Fibroblast of gingiva (primary cell): ENCODE measurements around the gene OSBPL2.
A peak's percentile ranks its signal among the peaks of the same experiment; 100 is the strongest.

ENCODE experiments used
- DNase-seq: peaks from one replicate; pipeline ENCODE4 v3.0.0-alpha.2; 2011; ENCODE audit warnings: low read depth

The OSBPL2 gene

DNA sequence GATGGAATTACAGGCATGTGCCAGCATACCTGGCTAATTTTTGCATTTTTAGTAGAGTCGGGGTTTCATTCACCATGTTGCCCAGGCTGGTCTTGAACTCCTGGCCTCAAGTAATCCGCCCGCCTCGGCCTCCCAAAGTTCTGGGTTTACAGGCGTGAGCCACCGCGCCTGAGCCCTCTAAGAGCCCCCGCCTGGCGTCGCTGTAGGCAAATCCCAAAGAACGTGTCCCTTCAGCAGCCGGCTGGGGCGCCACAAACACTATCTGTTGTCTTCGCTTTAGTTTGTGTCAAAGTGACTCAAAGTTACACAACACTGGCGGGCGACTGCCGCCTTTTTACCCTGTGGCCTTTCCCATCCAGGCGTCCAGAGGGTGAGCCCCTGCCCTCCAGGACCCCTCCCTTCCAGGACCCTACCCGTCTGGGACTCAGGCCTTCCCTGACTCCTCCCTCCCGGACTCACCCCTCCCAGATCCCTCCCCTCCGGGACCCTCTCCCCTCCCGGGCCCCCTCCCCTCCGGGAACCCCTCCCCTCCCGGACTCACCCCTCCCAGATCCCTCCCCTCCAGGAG is 63.5 kb downstream of the OSBPL2 start:
- peak; percentile 93 for DNase-seq

DNA sequence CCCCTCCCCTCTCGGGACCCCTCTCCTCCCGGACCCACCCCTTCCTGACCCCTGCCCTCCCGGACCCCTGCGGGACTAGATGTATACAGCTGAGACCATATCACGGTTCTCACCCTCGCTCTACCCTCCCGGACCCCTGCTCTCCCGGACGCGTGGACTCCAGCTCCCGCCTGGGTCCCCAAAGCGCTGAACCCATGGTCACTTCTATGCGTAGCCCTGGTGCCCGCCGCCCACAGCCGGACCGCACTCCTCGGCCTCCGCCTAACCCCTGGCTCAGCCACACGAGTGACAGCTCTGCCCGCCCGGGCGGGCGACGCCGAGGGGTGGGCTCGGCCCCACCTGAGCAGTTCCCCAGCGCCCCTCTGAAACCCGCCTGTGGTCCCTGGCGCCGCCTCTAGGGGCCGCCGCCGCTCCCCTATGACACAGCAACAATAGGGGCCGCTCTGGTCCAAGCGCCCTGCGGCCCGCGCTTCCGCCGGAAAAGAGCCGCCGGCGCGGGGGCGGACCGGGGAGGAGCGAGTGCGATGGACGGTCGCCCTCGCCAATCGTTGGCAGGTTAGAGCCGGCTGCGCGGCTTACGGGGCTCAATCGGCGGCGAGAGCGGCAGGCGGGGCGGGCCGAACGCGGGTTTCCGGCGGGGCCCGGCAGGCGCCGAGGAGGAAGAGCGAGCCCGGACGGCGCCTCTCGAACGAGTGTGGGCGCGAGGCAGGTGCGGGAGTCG is 64.2 kb downstream of the OSBPL2 start, which contains the start of gene ADRM1:
ADRM1 (plus strand) TSS at position 657 of the 721 bp plus-strand sequence. CDS start 572 bp downstream, outside the sequence.
- DNase-seq: peak; percentile 96

DNA sequence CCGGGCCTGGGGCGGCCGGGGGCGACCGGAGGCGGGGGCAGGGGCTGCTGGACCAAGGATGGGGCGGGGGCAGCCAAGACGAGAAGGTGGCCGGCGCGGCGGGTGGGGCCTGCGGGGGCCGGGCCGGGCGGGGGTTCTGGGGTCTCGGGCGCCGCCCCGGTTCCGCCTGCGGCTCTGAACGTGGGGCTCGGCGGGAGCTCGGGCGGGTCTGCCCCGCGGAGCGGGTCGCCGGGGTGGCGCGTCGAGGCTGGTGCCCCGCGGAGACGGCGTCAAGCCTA is 64.7 kb downstream of the OSBPL2 start:
- DNase-seq: no peak

DNA sequence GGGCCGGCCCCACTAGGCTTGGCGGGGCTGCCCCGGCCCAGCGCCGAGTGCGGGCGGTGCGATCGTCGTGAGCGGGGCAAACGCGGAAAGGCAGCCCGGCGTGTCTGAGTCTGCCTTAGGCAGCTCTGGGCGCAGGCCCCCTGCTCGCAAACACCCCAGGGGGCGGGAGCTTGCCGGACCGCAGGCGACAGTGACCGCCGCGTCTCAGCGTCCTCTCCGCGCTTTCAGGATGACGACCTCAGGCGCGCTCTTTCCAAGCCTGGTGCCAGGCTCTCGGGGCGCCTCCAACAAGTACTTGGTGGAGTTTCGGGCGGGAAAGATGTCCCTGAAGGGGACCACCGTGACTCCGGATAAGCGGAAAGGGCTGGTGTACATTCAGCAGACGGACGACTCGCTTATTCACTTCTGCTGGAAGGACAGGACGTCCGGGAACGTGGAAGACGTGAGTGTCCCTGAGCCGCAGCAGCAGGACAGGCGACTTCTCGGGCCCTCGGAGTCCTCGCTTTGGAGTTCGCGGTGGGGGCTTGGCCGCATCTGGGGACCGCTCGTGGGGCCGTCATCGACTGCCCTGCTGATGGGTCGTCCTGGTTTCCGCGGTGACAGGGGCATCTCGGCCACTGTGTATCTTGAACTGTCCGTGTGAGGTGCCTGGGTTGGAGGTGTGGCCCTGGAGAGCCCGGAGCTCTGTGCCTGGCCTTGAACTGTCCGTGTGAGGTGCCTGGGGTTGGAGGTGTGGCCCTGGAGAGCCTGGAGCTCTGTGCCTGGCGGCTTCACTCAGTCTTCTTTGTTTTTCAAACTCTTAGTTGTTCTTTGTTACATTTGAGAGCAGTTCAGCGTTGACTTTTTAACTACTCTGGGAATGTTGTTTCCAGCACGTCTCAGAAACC is 65.3 kb downstream of the OSBPL2 start:
- DNase-seq: no peak

DNA sequence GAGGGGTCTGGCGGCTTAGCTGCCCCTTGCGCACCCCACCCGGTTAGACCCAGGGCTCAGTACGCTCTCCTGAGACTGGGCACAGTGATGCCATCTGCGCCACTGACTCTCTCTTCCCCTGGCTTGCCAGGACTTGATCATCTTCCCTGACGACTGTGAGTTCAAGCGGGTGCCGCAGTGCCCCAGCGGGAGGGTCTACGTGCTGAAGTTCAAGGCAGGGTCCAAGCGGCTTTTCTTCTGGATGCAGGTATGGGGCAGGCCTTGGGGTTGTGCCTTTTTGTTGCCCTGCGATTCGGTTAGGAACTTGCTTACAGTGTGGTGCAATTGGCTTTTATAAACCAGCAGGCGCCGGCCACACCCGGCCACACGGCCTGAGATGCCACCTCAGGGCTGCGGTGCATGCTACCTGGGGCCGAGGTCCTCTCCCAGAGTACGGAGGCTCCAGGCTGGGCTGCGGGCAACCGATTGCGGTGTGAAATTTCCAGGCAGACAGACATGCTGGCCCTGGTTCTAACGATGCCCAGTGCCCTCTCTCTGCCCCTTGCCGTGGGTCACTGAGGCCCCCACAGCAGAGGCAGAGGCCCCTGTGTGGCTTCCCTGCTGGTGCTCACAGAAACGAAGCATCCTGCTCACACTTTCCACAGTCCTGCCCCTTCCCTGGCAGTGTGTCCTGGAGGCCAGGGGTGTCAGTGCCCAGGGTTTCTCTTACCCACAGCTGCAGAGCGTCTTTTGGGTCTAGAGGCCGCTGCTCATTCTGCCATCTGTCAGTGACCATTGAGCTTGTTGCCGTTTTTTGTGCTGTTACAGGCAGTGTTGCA is 66.2 kb downstream of the OSBPL2 start:
- DNase-seq: no peak

DNA sequence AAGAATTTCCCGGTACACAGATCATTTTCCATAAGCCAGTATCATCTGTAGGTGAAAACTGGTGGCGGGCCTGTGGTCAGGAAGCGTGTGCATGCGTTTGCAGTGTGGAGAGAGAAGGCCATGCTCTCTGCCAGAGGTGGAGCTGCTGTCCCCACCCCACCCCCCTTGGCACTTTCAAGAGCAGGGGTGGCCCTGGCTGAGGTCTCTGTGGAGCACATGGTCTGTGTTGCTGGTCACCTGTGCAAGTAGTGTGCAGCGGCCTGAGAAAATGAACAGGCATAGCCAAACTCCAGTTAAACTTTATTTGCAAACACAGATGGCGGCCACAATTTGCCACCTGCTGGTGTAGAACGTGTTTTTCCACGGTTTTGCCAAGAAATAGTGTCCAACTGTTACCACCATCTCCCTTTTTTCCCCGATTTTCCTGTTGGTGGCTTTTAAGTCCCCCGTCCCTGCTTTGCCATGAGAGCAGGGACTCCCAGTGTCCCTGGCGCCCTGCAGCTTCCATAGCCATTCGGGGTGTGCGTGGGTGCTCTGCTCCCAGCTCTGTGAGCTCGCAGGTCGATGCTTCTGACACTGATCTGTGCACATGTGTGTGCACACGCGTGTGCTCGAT is 66.9 kb downstream of the OSBPL2 start:
- DNase-seq: peak; percentile 6

DNA sequence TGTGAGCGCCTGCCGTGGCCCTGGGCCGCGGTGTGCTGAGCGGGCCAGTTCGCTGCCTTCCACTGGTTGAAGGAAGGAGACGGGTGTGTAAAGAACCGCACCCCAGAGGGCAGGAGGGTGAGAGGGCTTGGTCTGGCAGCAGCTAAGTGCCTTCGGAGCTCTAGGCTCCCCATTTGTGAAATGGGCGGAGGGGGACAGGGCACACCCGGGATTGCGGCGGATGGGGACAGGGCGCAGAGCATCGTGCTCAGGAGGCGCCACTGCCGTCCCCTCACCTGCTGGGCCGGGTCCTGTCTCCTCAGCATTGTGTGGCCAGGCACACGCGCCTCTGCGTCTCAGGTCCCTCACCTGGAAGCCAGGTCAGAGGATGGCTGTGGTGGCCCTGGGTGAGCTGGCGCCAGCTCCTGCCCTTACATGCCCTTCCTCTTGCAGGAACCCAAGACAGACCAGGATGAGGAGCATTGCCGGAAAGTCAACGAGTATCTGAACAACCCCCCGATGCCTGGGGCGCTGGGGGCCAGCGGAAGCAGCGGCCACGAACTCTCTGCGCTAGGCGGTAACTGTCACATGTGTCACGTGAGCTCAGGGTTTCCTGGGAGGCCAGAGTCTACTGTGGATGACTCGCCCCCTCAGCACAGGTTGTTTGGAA is 67.6 kb downstream of the OSBPL2 start:
- no peak for DNase-seq

DNA sequence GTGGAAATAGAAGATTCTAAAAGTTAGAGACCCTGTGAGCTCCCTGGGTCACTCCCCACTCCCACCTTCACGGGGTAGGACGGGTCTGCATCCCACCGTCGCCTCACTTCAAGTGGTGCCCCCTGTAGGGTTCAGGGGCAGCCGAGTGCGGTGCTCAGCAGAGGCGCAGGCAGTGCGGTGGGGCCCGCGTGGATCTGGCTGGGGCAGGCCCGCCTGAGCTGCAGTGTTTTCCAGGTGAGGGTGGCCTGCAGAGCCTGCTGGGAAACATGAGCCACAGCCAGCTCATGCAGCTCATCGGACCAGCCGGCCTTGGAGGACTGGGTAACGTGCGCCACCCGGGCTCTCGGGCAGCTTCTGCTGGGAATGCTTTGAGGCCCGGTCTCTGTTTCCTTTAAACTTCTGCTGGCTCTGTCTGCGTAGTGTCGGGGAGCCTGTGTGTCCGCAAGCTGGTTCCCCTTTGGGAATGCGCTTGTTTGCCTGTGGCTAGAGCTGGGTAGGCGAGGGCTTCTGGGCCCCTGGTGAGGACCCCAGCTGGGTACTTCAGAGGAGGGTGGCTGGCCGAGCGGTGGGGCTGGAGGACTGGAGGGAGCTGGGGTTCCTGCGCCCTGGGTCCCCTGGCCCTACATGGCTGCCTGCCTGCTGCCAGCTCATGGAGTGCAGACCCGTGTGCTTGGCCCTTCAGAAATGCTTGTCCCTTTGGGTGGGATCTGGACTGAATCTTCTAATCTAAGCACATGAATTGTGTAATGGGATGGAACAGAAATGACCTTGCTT is 68.3 kb downstream of the OSBPL2 start:
- no peak for DNase-seq

DNA sequence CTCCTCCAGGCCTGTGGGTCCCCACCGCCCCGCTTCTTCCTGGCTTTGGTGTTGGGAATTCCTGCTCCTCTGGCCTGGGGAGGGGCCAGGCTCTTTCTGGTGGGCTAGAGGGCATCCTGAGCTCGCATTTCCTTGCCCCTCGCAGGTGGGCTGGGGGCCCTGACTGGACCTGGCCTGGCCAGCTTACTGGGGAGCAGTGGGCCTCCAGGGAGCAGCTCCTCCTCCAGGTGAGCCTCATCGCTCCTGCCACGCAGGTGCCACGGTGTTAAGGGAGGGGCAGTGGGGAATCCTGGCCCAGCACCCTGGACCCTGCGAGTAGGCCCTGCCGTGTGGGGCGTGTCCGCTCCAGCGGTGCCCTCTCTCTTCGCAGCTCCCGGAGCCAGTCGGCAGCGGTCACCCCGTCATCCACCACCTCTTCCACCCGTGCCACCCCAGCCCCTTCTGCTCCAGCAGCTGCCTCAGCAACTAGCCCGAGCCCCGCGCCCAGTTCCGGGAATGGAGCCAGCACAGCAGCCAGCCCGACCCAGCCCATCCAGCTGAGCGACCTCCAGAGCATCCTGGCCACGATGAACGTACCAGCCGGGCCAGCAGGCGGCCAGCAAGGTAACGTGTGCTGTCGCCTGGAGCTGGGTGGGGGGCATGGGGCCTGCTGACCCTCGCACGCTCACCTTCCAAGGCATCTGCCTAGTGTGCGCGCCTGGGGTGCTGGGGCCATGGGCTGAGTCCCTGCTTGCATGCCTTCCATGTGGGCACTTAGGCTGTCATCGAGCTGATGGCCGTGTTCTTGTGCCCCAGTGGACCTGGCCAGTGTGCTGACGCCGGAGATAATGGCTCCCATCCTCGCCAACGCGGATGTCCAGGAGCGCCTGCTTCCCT is 69.1 kb downstream of the OSBPL2 start:
- no peak for DNase-seq

DNA sequence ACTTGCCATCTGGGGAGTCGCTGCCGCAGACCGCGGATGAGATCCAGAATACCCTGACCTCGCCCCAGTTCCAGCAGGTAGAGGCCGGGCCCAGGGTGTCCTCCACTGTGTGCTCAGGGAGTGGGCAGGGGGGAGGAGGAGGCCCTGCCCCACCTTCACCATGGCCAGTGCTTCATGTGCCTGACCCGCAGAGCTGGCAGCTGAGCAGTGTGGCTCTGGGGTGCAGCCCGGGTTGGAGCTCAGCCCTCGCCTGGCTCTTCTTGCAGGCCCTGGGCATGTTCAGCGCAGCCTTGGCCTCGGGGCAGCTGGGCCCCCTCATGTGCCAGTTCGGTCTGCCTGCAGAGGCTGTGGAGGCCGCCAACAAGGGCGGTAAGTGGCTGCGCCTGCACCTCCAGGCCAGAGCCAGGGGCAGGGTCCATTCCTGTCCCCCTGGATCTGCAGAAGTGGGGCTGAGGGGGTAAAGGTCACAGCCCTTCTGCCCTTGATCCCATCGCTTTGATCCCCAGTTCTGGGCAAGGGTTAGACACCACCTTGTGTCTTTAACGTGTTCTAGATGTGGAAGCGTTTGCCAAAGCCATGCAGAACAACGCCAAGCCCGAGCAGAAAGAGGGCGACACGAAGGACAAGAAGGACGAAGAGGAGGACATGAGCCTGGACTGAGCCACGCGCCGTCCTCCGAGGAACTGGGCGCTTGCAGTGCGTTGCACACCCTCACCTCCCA is 69.9 kb downstream of the OSBPL2 start:
- DNase-seq: no peak

DNA sequence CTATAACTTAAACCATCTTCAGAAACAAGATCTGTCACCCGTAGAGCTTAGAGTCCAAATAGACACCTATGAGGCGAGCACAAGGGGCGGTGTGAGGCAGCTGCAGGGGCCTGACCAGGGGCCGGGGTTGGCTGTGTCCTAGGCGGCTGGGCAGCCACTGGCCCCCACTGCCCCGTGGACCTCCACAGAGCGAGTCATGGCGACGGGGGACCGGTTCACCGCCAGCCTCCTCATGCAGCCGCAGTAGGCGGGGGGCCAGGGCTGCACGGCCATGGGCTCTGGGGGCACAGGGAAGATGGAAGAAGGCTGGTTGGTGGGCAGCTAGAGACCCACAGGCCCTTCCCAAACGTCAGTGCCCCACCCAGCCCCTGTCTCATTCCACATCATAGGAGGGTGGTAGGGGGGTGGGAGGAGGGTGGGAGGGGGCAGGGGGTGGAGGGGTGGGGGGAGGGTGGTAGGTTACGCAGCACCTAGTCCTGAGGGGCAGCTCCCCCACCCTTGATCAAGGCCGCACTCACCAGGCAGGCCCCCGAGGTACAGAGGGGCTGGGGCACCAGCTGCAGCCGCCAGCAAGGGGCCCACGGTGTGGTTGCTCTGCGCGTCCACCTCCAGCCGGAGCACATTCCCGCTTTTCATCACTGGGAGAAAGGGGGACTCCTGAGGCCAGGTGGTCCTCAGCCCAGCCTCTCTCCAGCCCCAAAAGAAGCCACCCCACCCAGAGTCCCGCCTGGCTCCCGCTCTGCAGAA is 71.0 kb downstream of the OSBPL2 start:
- DNase-seq: no peak

DNA sequence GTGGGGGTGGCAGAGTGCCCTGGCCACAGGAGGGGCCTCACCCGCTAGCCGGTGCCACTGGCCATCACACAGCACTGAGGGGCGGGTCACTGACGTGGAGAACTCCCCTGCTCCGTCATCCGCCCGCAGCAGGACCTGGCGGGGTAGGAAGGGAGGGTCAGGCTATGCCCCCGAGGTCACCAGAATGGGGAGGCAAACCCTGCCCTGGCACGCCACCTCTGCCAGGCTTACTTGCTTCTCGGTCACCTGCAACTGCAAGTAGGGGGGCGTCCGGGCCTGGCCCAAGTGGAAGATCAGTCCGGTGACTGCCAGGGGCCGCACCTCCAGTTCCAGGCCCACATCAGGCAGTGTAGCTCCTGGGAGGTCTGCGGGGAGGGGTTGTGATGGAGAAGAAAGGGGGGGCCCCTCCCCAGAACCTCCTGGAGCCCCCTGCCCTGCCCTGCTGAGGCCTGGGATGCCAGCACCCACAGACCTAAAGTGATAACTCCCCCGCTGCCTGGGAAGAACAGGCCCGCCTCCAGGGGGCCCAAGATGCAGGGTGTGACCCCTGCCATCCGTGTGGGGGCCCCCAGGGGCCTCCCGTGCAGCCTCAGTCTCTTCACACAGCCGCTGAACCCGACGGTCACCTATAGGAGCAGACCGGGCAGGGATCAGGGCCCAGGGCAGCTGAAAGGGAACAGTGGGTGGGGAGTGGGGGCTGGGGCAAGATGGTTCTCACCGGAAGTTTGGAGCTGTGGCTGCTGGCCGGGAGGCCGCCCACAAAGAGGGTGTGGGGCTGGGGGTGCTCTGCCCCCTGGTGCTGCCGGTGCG is 71.8 kb downstream of the OSBPL2 start:
- no peak for DNase-seq

DNA sequence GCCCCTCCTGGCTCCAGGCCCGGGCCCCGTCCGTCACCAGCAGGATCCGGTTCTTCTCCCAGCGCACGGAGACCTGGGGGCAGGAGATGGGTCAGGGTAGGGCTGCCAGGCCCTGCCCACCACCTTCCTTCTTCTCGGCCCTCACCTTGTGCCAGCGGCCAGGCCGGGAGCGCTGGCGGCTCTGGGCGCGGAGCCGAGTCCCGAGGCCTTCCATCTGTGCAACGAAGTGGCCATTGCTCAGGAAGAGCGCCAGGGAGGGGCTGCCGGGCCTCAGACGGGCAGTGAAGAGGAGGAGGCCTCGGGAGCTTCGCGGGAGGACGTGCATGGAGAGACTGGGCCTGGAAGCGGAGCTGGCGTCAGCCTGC is 72.4 kb downstream of the OSBPL2 start:
- DNase-seq: no peak

DNA sequence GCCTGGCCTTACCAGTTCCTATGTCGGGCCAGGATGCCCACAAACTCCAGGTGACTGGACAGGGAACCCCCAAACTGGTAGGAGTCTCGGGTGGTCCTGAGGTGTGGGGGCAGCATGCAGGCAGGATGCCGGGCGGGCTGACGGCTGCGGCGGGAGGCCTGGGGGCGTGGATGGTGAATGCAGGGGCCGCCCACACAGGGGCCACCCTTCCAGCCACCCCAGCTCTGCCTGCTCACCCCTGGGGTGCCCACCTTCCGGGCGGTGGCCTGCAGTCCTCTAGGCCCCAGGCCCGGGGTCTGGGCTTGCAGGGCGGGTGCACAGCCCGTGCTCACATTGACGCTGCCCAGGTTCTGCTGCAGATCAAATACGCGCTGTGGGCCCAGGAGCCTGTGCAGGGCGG is 72.8 kb downstream of the OSBPL2 start:
- no peak for DNase-seq

DNA sequence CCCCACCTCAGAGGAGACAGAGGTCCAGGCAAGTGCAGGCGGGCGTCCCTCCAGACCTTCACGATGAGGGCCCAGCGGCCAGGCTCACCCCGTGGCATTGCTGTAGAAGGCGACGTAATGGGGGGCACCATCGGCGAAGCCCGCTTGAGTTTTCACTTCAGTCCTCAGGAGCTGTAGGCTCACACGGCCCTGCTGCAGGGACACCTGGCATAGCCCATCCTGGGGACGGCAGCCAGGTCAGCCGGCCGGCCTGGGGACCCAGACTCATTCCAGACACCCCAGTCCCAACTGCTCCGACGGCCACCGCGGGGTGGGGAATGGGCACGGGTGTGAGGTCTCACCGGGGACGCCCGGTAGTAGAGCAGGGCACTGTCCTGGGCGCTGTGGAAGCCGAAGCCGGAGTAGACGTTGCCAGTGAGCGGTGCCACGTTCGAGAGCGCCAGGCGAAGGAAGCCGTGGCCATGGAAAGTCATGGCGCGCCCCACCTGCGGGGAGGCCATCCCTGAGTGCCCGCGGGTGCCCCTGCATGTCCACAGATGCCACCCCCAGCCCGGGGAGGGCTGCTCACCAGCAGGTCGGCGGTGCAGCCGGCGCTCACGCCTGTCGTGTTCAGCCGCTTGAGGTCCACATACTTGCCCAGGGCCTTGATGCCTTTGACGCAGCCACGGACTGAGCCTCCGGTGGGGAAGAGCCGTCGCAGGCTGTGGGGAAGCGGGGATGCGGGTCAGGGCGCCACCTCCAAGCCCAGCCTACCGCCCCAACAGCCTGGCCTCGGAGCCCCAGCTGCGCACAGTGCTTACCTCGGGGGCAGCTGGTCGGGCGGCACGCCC is 73.7 kb downstream of the OSBPL2 start:
- DNase-seq: no peak

DNA sequence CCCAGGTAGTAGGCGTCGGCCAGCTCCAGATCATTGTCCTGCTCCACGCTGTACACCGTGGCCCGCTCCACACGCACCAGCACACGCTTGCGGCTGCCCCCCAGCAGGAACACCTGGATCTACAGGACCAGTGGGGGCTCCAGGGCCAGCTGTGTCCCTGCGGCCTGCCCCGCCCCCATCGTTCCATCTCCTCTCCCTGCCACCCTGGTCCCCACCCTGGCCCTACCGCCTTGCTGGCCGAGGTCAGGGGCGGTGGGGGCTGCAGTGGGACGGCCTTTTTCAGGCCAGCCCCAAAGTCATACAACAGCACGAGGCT is 74.3 kb downstream of the OSBPL2 start:
- no peak for DNase-seq

DNA sequence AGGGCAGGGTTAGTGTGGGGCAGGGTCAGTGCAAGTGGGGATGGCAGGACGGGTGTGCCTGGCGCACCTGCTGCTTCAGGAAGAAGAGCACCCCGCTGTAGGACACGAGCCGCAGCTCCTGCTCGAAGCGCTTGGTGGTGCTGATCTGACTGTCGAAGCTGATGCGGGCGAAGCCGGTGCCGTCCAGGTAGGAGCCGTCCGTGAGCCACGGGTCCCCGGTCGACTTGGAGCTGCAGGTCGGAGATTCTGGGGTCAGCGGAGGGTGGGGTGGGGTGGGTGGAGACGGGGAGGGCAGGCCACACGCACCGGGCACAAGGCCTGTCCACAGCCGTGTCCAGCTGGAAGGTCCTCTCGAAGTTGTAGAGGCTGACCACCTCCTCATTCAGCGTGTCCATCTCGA is 74.7 kb downstream of the OSBPL2 start:
- DNase-seq: no peak
